H1 (cell line): ENCODE measurements around the gene CCDC47. TPM values are rescaled to one million over a fixed set of nuclear protein-coding genes. Genes with fewer than 3 reads are reported as not detected.

Experiments used
- CTCF ChIA-PET: fragments of 300-600 bp; sonication (Branson Sonifier 250); formaldehyde crosslinking; loops from one replicate; lab custom pipeline; 2021; ENCODE audit not compliant: partially characterized antibody; lab: Charles Lee
- POLR2A ChIA-PET: fragments of 300-600 bp; sonication (Branson Sonifier 250); formaldehyde crosslinking; loops from one replicate; lab custom pipeline; 2021; ENCODE audit warnings: inconsistent platforms; ENCODE audit not compliant: partially characterized antibody; lab: Charles Lee
- DNase-seq, 2 experiments: peaks; one replicate each; pipeline versions ENCODE4 v3.0.0 to v3.0.0-alpha.2; 2010 to 2022; ENCODE audit warnings: low spot score in 2 of 2, low read depth in 1 of 2, mixed read lengths in 1 of 2
- FAIRE-seq: peaks from 2 replicates; lab custom pipeline; 2011; peaks lifted over from hg19 to GRCh38; lab: Jason Lieb, UNC
- H2AFZ ChIP-seq: 2 replicates; pipeline ENCODE4 v1.8.1; 2012; ENCODE audit warnings: low read length, inconsistent platforms
- H2AK5ac ChIP-seq: 2 replicates; pipeline ENCODE4 v1.6.1; 2013; ENCODE audit warnings: low read depth, low read length
- H2BK120ac ChIP-seq: replicated peaks from 2 replicates; pipeline ENCODE3; 2013; ENCODE audit warnings: low read depth, low read length, inconsistent platforms
- H2BK12ac ChIP-seq: 2 replicates; pipeline ENCODE4 v1.6.1; 2013; ENCODE audit warnings: low read depth, low read length
- H2BK15ac ChIP-seq: 2 replicates; pipeline ENCODE4 v1.6.1; 2013; ENCODE audit warnings: low read length
- H2BK20ac ChIP-seq: 2 replicates; pipeline ENCODE4 v1.6.1; 2013; ENCODE audit warnings: low read length
- H2BK5ac ChIP-seq: 2 replicates; pipeline ENCODE4 v1.6.1; 2013; ENCODE audit warnings: low read depth, low read length
- H3K14ac ChIP-seq: 2 replicates; pipeline ENCODE4 v1.6.1; 2013; ENCODE audit warnings: inconsistent platforms; ENCODE audit not compliant: insufficient read length
- H3K18ac ChIP-seq: 2 replicates; pipeline ENCODE4 v1.6.1; 2013; ENCODE audit warnings: low read length; ENCODE audit errors: extremely low read depth
- H3K23ac ChIP-seq: 2 replicates; pipeline ENCODE4 v1.6.1; 2013; ENCODE audit warnings: inconsistent platforms; ENCODE audit not compliant: insufficient read length
- H3K23me2 ChIP-seq: 2 replicates; pipeline ENCODE4 v1.6.1; 2013; ENCODE audit warnings: low read depth, low read length
- H3K27ac ChIP-seq: 2 replicates; pipeline ENCODE4 v1.6.1; 2011; ENCODE audit warnings: low read depth, low read length, inconsistent platforms
- H3K27me3 ChIP-seq, 4 experiments: replicated peaks in 1 of 4; 1 replicate in 1 of 4; 2 replicates in 3 of 4; pipeline versions ENCODE4 v1.6.1 to v1.8.1; 2011 to 2013; ENCODE audit warnings: low read length in 3 of 4, mild to moderate bottlenecking in 3 of 4, inconsistent platforms in 2 of 4, mixed read lengths in 2 of 4, moderate library complexity in 1 of 4; ENCODE audit not compliant: control insufficient read depth in 3 of 4, insufficient read depth in 3 of 4; ENCODE audit errors: extremely low read depth in 1 of 4
- H3K36me3 ChIP-seq, 4 experiments: 2 replicates each; pipeline versions ENCODE4 v1.6.1 to v1.8.1; 2011 to 2013; ENCODE audit warnings: mild to moderate bottlenecking in 4 of 4, low read length in 3 of 4, moderate library complexity in 2 of 4, control low read depth in 1 of 4, inconsistent platforms in 1 of 4; ENCODE audit not compliant: insufficient read depth in 4 of 4, control insufficient read depth in 2 of 4
- H3K4ac ChIP-seq: replicated peaks from 2 replicates; pipeline ENCODE3; 2013; ENCODE audit warnings: low read length, low read depth, mixed read lengths, inconsistent platforms; ENCODE audit not compliant: insufficient read length
- H3K4me1 ChIP-seq, 4 experiments: replicated peaks in 1 of 4; 1 replicate in 1 of 4; 2 replicates in 3 of 4; pipeline versions ENCODE4 v1.6.1 to v1.8.1; 2011 to 2013; ENCODE audit warnings: low read length in 3 of 4, inconsistent platforms in 2 of 4, mixed read lengths in 1 of 4; ENCODE audit not compliant: insufficient read depth in 4 of 4, control insufficient read depth in 3 of 4
- H3K4me2 ChIP-seq, 2 experiments: 2 replicates each; pipeline versions ENCODE4 v1.6.1 to v1.8.1; 2011 to 2013; ENCODE audit warnings: low read depth in 2 of 2, low read length in 2 of 2, control low read depth in 1 of 2, inconsistent platforms in 1 of 2, mild to moderate bottlenecking in 1 of 2; ENCODE audit not compliant: insufficient read depth in 1 of 2
- H3K4me3 ChIP-seq, 4 experiments: fragments of 200-600, 300-600 bp in 1 of 4; sonication (generic), shearing (Covaris generic), sonication (Bioruptor Twin) in 1 of 4; 2 replicates each; pipeline versions ENCODE4 v1.5.1 to v1.8.1; 2011 to 2016; ENCODE audit warnings: low read length in 4 of 4, low read depth in 3 of 4, control low read depth in 2 of 4, inconsistent platforms in 2 of 4, mild to moderate bottlenecking in 2 of 4, mixed read lengths in 1 of 4, moderate library complexity in 1 of 4; ENCODE audit not compliant: insufficient read depth in 2 of 4; ENCODE audit errors: extremely low read depth in 1 of 4
- H3K56ac ChIP-seq: replicated peaks from 2 replicates; pipeline ENCODE3; 2013; ENCODE audit warnings: low read depth, mild to moderate bottlenecking, mixed read lengths, low read length, inconsistent platforms; ENCODE audit not compliant: insufficient read length
- H3K79me1 ChIP-seq: 2 replicates; pipeline ENCODE4 v1.6.1; 2013; ENCODE audit warnings: low read depth, low read length, control low read depth
- H3K79me2 ChIP-seq, 2 experiments: 2 replicates each; pipeline versions ENCODE4 v1.6.1 to v1.8.1; 2012 to 2013; ENCODE audit warnings: low read length in 2 of 2, mild to moderate bottlenecking in 2 of 2, inconsistent platforms in 1 of 2; ENCODE audit not compliant: insufficient read depth in 2 of 2, control insufficient read depth in 1 of 2
- H3K9ac ChIP-seq, 4 experiments: replicated peaks in 1 of 4; 1 replicate in 1 of 4; 2 replicates in 3 of 4; pipeline versions ENCODE4 v1.6.1 to v1.8.1; 2011 to 2013; ENCODE audit warnings: low read depth in 3 of 4, low read length in 3 of 4, control low read depth in 2 of 4, mild to moderate bottlenecking in 2 of 4, moderate library complexity in 2 of 4, inconsistent platforms in 1 of 4; ENCODE audit errors: extremely low read depth in 1 of 4
- H3K9me3 ChIP-seq, 2 experiments: 2 replicates each; pipeline versions ENCODE4 v1.6.1 to v1.8.1; 2012 to 2013; ENCODE audit warnings: mild to moderate bottlenecking in 2 of 2, moderate library complexity in 2 of 2, control low read depth in 1 of 2, inconsistent platforms in 1 of 2, low read depth in 1 of 2, low read length in 1 of 2, mixed read lengths in 1 of 2; ENCODE audit not compliant: insufficient read depth in 2 of 2
- H4K20me1 ChIP-seq, 2 experiments: replicated peaks in 1 of 2; 2 replicates each; pipeline versions ENCODE3 to v1.8.1; 2011 to 2013; ENCODE audit warnings: inconsistent platforms in 2 of 2, low read length in 2 of 2, mild to moderate bottlenecking in 1 of 2; ENCODE audit not compliant: insufficient read depth in 2 of 2, control insufficient read depth in 1 of 2
- H4K5ac ChIP-seq: 2 replicates; pipeline ENCODE4 v1.6.1; 2013; ENCODE audit warnings: low read length, low read depth, mixed read lengths, inconsistent platforms; ENCODE audit not compliant: insufficient read length
- H4K8ac ChIP-seq: 2 replicates; pipeline ENCODE4 v1.8.0; 2013; ENCODE audit warnings: mild to moderate bottlenecking, moderate library complexity, low read length, inconsistent platforms; ENCODE audit not compliant: insufficient read depth; ENCODE audit errors: extremely low read depth
- H4K91ac ChIP-seq: replicated peaks from 2 replicates; pipeline ENCODE3; 2013; ENCODE audit warnings: low read length, mixed read lengths, inconsistent platforms; ENCODE audit not compliant: insufficient read length
- ASH2L ChIP-seq: fragments of 200-600, 300-600 bp; sonication (generic); IDR thresholded peaks from one replicate; pipeline ENCODE4 v1.7.1; 2017; ENCODE audit warnings: low read length
- CTBP2 ChIP-seq: IDR thresholded peaks from 2 replicates; pipeline ENCODE4 v1.7.0; 2011; ENCODE audit warnings: borderline replicate concordance, mild to moderate bottlenecking, moderate library complexity, mixed read lengths, low read length; ENCODE audit not compliant: insufficient read depth, insufficient read length
- E2F6 ChIP-seq: IDR thresholded peaks from 2 replicates; pipeline ENCODE4 v1.6.1; 2012; ENCODE audit warnings: inconsistent platforms
- GABPA ChIP-seq: IDR thresholded peaks from 2 replicates; pipeline ENCODE4 v1.6.1; 2011; ENCODE audit warnings: mild to moderate bottlenecking, low read length, moderate library complexity, borderline replicate concordance; ENCODE audit not compliant: insufficient read depth
- PHF8 ChIP-seq: fragments of 200-600 bp; sonication (generic); conservative IDR thresholded peaks from 2 replicates; pipeline ENCODE4 v1.7.1; 2012; ENCODE audit warnings: low read depth, mild to moderate bottlenecking, inconsistent platforms, low read length, moderate library complexity
- POU5F1 ChIP-seq: IDR thresholded peaks from 2 replicates; pipeline ENCODE4 v1.6.1; 2011; ENCODE audit warnings: low read depth, mild to moderate bottlenecking, low read length, moderate library complexity
- RFX5 ChIP-seq: IDR thresholded peaks from 2 replicates; pipeline ENCODE4 v1.6.1; 2011; ENCODE audit warnings: low read depth, low read length, improper control_type of control experiment, borderline replicate concordance
- RNF2 ChIP-seq: fragments of 200-900, 300-1000 bp; sonication (generic); IDR thresholded peaks from 2 replicates; pipeline ENCODE4 v1.7.1; 2016; ENCODE audit warnings: borderline replicate concordance, low read depth, mild to moderate bottlenecking, antibody characterized with exemption, low read length; ENCODE audit not compliant: poor library complexity, severe bottlenecking; ENCODE audit errors: missing control alignments
- TAF7 ChIP-seq: optimal IDR thresholded peaks from 2 replicates; pipeline ENCODE3; 2011; ENCODE audit warnings: low read depth, mild to moderate bottlenecking, inconsistent platforms, low read length, moderate library complexity, borderline replicate concordance
- USF2 ChIP-seq: IDR thresholded peaks from 2 replicates; pipeline ENCODE4 v1.6.1; 2011; ENCODE audit warnings: low read length, improper control_type of control experiment
- WGBS, 2 experiments: shearing (Covaris generic) in 1 of 2; methylation state at CpG; one replicate each; pipeline versions ENCODE4 v1.1.6 to v1.1.7; 2013 to 2015; ENCODE audit warnings: low lambda C conversion rate in 2 of 2, mixed read lengths in 2 of 2, inconsistent platforms in 1 of 2, low coverage in 1 of 2, missing lambda C conversion rate in 1 of 2; ENCODE audit not compliant: insufficient replicate concordance in 2 of 2, insufficient coverage in 1 of 2, insufficient read length in 1 of 2; ENCODE audit errors: extremely low coverage in 1 of 2, missing lambda C conversion rate in 1 of 2; 5-methylcytosine and 5-hydroxymethylcytosine counted together
- polyA plus RNA-seq, 7 experiments: library from polyadenylated mRNA; depleted of rRNA in 3 of 7; stranded (reverse) in 5 of 7; unstranded in 2 of 7; fragments of >200 nt in 5 of 7; fragments of 200-250 nt in 2 of 7; gene quantifications; 1 replicate in 5 of 7; 2 replicates in 1 of 7; 4 replicates in 1 of 7; pipeline versions ENCODE4 v1.2.1 to v1.2.3, GENCODE V29; 2011 to 2013; ENCODE audit warnings: missing spikeins in 2 of 7, mixed read lengths in 2 of 7
- total RNA-seq: library from RNA; stranded (reverse); fragmentation: NEBNext Ultra II Directional; extraction: Animal tissue kit (Norgen Biotek cat#: 25700); gene quantifications from 2 replicates; pipeline ENCODE4 v1.2.1, GENCODE V29; 2021

The CCDC47 gene
- total and polyA plus RNA-seq, 2 of the 8 experiments (the other 6 are each of a cell fraction or from before 2014, with no cell fraction given) = 21.2 to 83.1 TPM

GRCh38 chr17:63701456-63701820 lies 72.0 kb downstream of the CCDC47 start:
- Histone ChIP-seq H3K4me1 (peaks cover 3 to 22% (median 15%) of the 10 kb centered on the region in 4 experiments; a peak in 6 of 7 replicates), H3K4me2 (peak overlapping the region; percentile 84 to 93), H4K8ac (no peak overlapping the region), H3K79me1 (0 out of 2 replicates have a peak, but pooled peaks cover 3% of the 10 kb centered on the region), H3K18ac (no peak overlapping the region), H3K9ac (no peak overlapping the region), H3K27me3 (peaks cover 0 to 5% (median 0%) of the 10 kb centered on the region in 4 experiments; a peak in 3 of 7 replicates), H3K36me3 (peaks cover 0 to 11% (median 1%) of the 10 kb centered on the region in 4 experiments; a peak in 3 of 8 replicates), H3K14ac (no peak overlapping the region), H4K20me1 (peaks cover 4 to 15% of the 10 kb centered on the region in 2 experiments), H3K4me3 (peak overlapping the region; percentile 30 to 83 (median 57)), H4K5ac (no peak overlapping the region), H3K9me3 (no peaks in the 10 kb centered on the region), H2BK20ac (no peak overlapping the region), H2AFZ (no peak overlapping the region), H2BK5ac (no peak overlapping the region), H2AK5ac (no peak overlapping the region), H3K23me2 (peaks cover 16% of the 10 kb centered on the region; the same call in 1 of the 2 replicates), H2BK120ac (no peak overlapping the region), H4K91ac (no peak overlapping the region), H2BK15ac (no peak overlapping the region), H3K27ac (no peak overlapping the region), H3K4ac (no peak overlapping the region), H3K23ac (no peak overlapping the region), H3K56ac (no peak overlapping the region), H2BK12ac (no peak overlapping the region), H3K79me2 (no peaks in the 10 kb centered on the region; a peak in 1 of 4 replicates)
- WGBS, 2 experiments = 81% methylated on average over 9 of the region's 10 CpGs; no CpG with 5 or more reads in 1 of the 2 experiments
- POLR2A ChIA-PET = interaction anchor here (0.6 to 2.2 kb wide), 10 partner anchors 8 to 440 kb away, joined by 3 to 10 read pairs (median 3); partner anchors contain the start of genes CCDC47, DDX42, MAP3K3 and TACO1
- DNase-seq (no peak), FAIRE-seq (no peak)
- CTCF ChIA-PET = interaction anchor here (0.7 to 3.3 kb wide), 12 partner anchors 9 to 165 kb away, joined by 3 to 17 read pairs (median 3); no protein-coding TSS in a partner anchor
- no peak for TF ChIP-seq RFX5
- TF ChIP-seq CTBP2 = no peak
- TF ChIP-seq ASH2L = no peak
- TF ChIP-seq PHF8 = no peak
- TF ChIP-seq RNF2 = no peak
- TF ChIP-seq USF2 = no peak
- no peak for TF ChIP-seq GABPA
- TF ChIP-seq E2F6 = no peak
- no peak for TF ChIP-seq POU5F1
- TF ChIP-seq TAF7 = no peak
